DMS114 treated with DMSO at 0.1 percent for 48 hours (cell line): ENCODE measurements around the gene ZRANB1.

Experiments used
- DNase-seq: peaks from one replicate; lab custom pipeline; 2025; ENCODE audit not compliant: unreplicated experiment; lab: John Stamatoyannopoulos, UW

The ZRANB1 gene

GRCh38 chr10:125017547-125018298, 75.8 kb downstream of the ZRANB1 start:
- DNase-seq, result no peak

GRCh38 chr10:125018576-125019143, 76.7 kb downstream of the ZRANB1 start:
- DNase-seq, result no peak

GRCh38 chr10:125020386-125020785, 78.5 kb downstream of the ZRANB1 start:
- DNase-seq, result no peak

GRCh38 chr10:125020871-125021270, 78.9 kb downstream of the ZRANB1 start:
- DNase-seq, result no peak

GRCh38 chr10:125021686-125022344, 79.9 kb downstream of the ZRANB1 start:
- no peak for DNase-seq

GRCh38 chr10:125022671-125023070, 80.7 kb downstream of the ZRANB1 start:
- DNase-seq, result no peak

- no peak for DNase-seq
Observed at GRCh38 chr10:125023255-125023654, 81.3 kb downstream of the ZRANB1 start.

GRCh38 chr10:125023862-125024496, 82.1 kb downstream of the ZRANB1 start:
- DNase-seq, result no peak

- no peak for DNase-seq
Observed at GRCh38 chr10:125024497-125025234, 82.7 kb downstream of the ZRANB1 start.

- no peak for DNase-seq
Observed at GRCh38 chr10:125025341-125025740, 83.4 kb downstream of the ZRANB1 start.

- no peak for DNase-seq
Observed at GRCh38 chr10:125026036-125026931, 84.4 kb downstream of the ZRANB1 start.

- DNase-seq, result no peak
Observed at GRCh38 chr10:125026974-125027735, 85.2 kb downstream of the ZRANB1 start.

GRCh38 chr10:125027871-125028869, 86.2 kb downstream of the ZRANB1 start:
- no peak for DNase-seq

GRCh38 chr10:125029584-125030242, 87.8 kb downstream of the ZRANB1 start:
- DNase-seq, result no peak

GRCh38 chr10:125030567-125031197, 88.8 kb downstream of the ZRANB1 start:
- DNase-seq, result no peak

- DNase-seq, result no peak
Observed at GRCh38 chr10:125032474-125033020, 90.6 kb downstream of the ZRANB1 start.
